Keratinocyte (primary cell): ENCODE measurements around the gene ZNF423. TPM values are rescaled to one million over a fixed set of nuclear protein-coding genes. Genes with fewer than 3 reads are reported as not detected.
A peak's percentile ranks its signal among the peaks of the same experiment; 100 is the strongest.

Experiments
- DNase-seq: peaks from one replicate; pipeline ENCODE4 v3.0.0-alpha.2; 2011; ENCODE audit warnings: low read depth, missing footprints, low spot score
- FAIRE-seq: peaks from 2 replicates; lab custom pipeline; 2011; peaks lifted over from hg19 to GRCh38; lab: Jason Lieb, UNC
- H2AFZ ChIP-seq: 2 replicates; pipeline ENCODE4 v1.6.0; 2012; ENCODE audit warnings: low read length, control low read depth, inconsistent platforms; ENCODE audit not compliant: control insufficient read depth
- H3K27ac ChIP-seq: 2 replicates; pipeline ENCODE4 v1.5.1; 2011; ENCODE audit warnings: low read length; ENCODE audit not compliant: control insufficient read depth, insufficient read depth
- H3K27me3 ChIP-seq: 3 replicates; pipeline ENCODE4 v1.6.0; 2011; ENCODE audit warnings: low read length; ENCODE audit not compliant: control insufficient read depth, insufficient read depth; ENCODE audit errors: extremely low read depth
- H3K36me3 ChIP-seq, 2 experiments: 2 replicates in 1 of 2; 3 replicates in 1 of 2; pipeline ENCODE4 v1.5.1; 2011; ENCODE audit warnings: low read length in 2 of 2, mild to moderate bottlenecking in 1 of 2; ENCODE audit not compliant: control insufficient read depth in 2 of 2, insufficient read depth in 2 of 2; ENCODE audit errors: extremely low read depth in 1 of 2
- H3K4me1 ChIP-seq: 3 replicates; pipeline ENCODE4 v1.5.1; 2011; ENCODE audit warnings: low read length; ENCODE audit not compliant: control insufficient read depth, insufficient read depth; ENCODE audit errors: extremely low read depth
- H3K4me2 ChIP-seq: 3 replicates; pipeline ENCODE4 v1.6.0; 2011; ENCODE audit warnings: low read depth, low read length; ENCODE audit not compliant: control insufficient read depth, insufficient read depth; ENCODE audit errors: extremely low read depth
- H3K4me3 ChIP-seq, 3 experiments: fragments of 200-600 bp in 1 of 3; sonication (generic) in 1 of 3; 2 replicates in 2 of 3; 3 replicates in 1 of 3; pipeline ENCODE4 v1.5.1; 2011 to 2016; ENCODE audit warnings: low read length in 3 of 3, mild to moderate bottlenecking in 3 of 3, control low read depth in 2 of 3, inconsistent platforms in 1 of 3, low read depth in 1 of 3, mixed read lengths in 1 of 3, mixed run types in 1 of 3, moderate library complexity in 1 of 3; ENCODE audit not compliant: control insufficient read depth in 2 of 3, insufficient read depth in 2 of 3; ENCODE audit errors: extremely low read depth in 1 of 3
- H3K79me2 ChIP-seq: 2 replicates; pipeline ENCODE4 v1.6.0; 2012; ENCODE audit warnings: low read length; ENCODE audit not compliant: control insufficient read depth, insufficient read depth
- H3K9ac ChIP-seq: 3 replicates; pipeline ENCODE4 v1.6.0; 2011; ENCODE audit warnings: low read length; ENCODE audit not compliant: control insufficient read depth, insufficient read depth; ENCODE audit errors: extremely low read depth
- H3K9me1 ChIP-seq: 3 replicates; pipeline ENCODE4 v1.6.0; 2011; ENCODE audit warnings: low read length; ENCODE audit not compliant: control insufficient read depth, insufficient read depth; ENCODE audit errors: extremely low read depth
- H3K9me3 ChIP-seq: 2 replicates; pipeline ENCODE4 v1.5.1; 2012; ENCODE audit warnings: low read depth, low read length; ENCODE audit not compliant: control insufficient read depth
- H4K20me1 ChIP-seq: 3 replicates; pipeline ENCODE4 v1.6.0; 2011; ENCODE audit warnings: low read length; ENCODE audit not compliant: control insufficient read depth, insufficient read depth; ENCODE audit errors: extremely low read depth
- EZH2 ChIP-seq: IDR thresholded peaks from one replicate; pipeline ENCODE4 v1.6.1; 2012; ENCODE audit warnings: inconsistent platforms, mild to moderate bottlenecking, low read length, moderate library complexity
- dilution Hi-C: fragments of 300-500 bp; cut with MboI; formaldehyde crosslinking; loops from one replicate; pipeline ENCODE4 v1.7.0; 2020; ENCODE audit warnings: low sequenced_read_pairs; ENCODE audit not compliant: extremely low pct_ligation_motif_present
- polyA plus RNA-seq, 5 experiments: library from polyadenylated mRNA; depleted of rRNA in 3 of 5; stranded (reverse) in 3 of 5; stranded (forward) in 1 of 5; unstranded in 1 of 5; fragments of >200 nt; gene quantifications; 1 replicate in 1 of 5; 2 replicates in 3 of 5; 3 replicates in 1 of 5; pipeline versions ENCODE4 v1.2.1 to v1.2.3, GENCODE V29; 2011 to 2012; ENCODE audit warnings: missing spikeins in 2 of 5, low read depth in 1 of 5, low replicate concordance in 1 of 5
- TF ChIP-seq, protein P1 (sequence below), 3 experiments: IDR thresholded peaks in 1 of 3; conservative IDR thresholded peaks in 1 of 3; optimal IDR thresholded peaks in 1 of 3; 2 replicates in 2 of 3; 3 replicates in 1 of 3; pipeline versions ENCODE3 to v1.5.1; 2011; ENCODE audit warnings: low read length in 3 of 3, mild to moderate bottlenecking in 3 of 3, moderate library complexity in 2 of 3, control low read depth in 1 of 3, inconsistent platforms in 1 of 3; ENCODE audit not compliant: insufficient read depth in 2 of 3; ENCODE audit errors: extremely low read depth in 1 of 3

ZNF423 gene
- polyA plus RNA-seq, 1 donor (not counting 4 experiments of a cell fraction or from before 2014, with no cell fraction given), result 0.05 TPM

DNA sequence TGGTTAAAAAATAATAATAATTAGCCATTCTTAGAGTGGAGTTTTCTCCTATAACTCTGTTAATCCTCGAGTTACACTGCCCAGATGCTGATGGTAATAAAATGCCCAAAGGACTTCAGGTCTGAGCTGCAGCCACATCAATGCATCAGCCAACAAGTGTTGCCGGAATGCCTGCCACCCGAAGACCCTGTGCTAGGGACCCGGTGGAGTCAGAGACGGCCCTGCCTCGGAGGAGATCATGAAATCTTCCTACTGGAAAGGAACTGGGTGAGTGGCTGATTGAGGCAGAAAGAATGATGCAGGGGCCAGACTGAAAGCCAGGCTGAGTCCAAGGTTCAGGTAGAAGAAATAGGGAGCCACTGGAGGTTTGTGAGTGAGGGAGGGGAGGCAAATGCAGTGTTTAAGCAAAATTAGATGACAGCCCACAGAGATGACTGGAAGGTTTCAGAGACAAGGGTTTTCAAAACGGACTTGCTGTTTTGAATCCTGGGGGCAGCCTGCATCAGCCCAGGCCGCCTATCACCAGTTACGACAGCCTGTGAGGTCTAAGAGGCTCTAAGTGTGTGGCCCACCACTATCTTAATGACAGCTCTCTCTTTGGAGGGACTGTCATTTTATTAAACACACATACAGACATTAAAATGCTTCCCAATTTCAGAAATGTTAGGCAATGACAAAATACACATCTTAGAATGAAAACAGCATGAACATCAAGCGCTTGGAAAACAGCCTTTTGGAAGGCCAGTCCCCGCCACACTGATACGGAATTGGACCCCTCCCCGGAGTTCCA lies 100.0 kb downstream of the ZNF423 start:
- H3K4me1 ChIP-seq, result no peaks in the 10 kb centered on the region
- H3K4me2 ChIP-seq, result no peak overlapping the region
- no peak overlapping the region for H3K27ac ChIP-seq
- no peaks in the 10 kb centered on the region for H3K79me2 ChIP-seq
- H2AFZ ChIP-seq, result no peak overlapping the region
- H3K4me3 ChIP-seq, result no peak overlapping the region
- no peaks in the 10 kb centered on the region for H3K9me3 ChIP-seq
- TF ChIP-seq EZH2, result no peak
- TF ChIP-seq, protein P1, sequence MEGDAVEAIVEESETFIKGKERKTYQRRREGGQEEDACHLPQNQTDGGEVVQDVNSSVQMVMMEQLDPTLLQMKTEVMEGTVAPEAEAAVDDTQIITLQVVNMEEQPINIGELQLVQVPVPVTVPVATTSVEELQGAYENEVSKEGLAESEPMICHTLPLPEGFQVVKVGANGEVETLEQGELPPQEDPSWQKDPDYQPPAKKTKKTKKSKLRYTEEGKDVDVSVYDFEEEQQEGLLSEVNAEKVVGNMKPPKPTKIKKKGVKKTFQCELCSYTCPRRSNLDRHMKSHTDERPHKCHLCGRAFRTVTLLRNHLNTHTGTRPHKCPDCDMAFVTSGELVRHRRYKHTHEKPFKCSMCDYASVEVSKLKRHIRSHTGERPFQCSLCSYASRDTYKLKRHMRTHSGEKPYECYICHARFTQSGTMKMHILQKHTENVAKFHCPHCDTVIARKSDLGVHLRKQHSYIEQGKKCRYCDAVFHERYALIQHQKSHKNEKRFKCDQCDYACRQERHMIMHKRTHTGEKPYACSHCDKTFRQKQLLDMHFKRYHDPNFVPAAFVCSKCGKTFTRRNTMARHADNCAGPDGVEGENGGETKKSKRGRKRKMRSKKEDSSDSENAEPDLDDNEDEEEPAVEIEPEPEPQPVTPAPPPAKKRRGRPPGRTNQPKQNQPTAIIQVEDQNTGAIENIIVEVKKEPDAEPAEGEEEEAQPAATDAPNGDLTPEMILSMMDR (optimal IDR thresholded peaks at IDR 0.05 in 1 of 3, IDR thresholded peaks at IDR 0.05 in 1 of 3, conservative IDR thresholded peaks at IDR 0.05 in 1 of 3; ENCODE audit: extremely low read depth in 1 of 3, insufficient read depth in 2 of 3, low read length in 3 of 3), result no peak
- no peak for FAIRE-seq
- H4K20me1 ChIP-seq, result no peaks in the 10 kb centered on the region
- no peaks in the 10 kb centered on the region for H3K9me1 ChIP-seq
- H3K9ac ChIP-seq, result no peak overlapping the region
- no peaks in the 10 kb centered on the region for H3K27me3 ChIP-seq
- DNase-seq, result no peak
- H3K36me3 ChIP-seq, result no peaks in the 10 kb centered on the region
- dilution Hi-C loops, result no loop called here

GRCh38 chr16:49755313-49755620 lies 100.6 kb downstream of the ZNF423 start:
- peak overlapping the region in 1 of 3 experiments; percentile 32 for H3K4me3 ChIP-seq
- no peaks in the 10 kb centered on the region for H3K36me3 ChIP-seq
- H3K9ac ChIP-seq, result no peak overlapping the region
- H3K4me1 ChIP-seq, result no peaks in the 10 kb centered on the region
- no peaks in the 10 kb centered on the region for H3K9me3 ChIP-seq
- DNase-seq (no peak), FAIRE-seq (peak; percentile 56)
- TF ChIP-seq, protein P1 (optimal IDR thresholded peaks at IDR 0.05 in 1 of 3, IDR thresholded peaks at IDR 0.05 in 1 of 3, conservative IDR thresholded peaks at IDR 0.05 in 1 of 3; ENCODE audit: extremely low read depth in 1 of 3, insufficient read depth in 2 of 3, low read length in 3 of 3), result peak in 2 of 3 experiments; percentile 10 to 27
- TF ChIP-seq EZH2, result no peak
- H4K20me1 ChIP-seq, result no peaks in the 10 kb centered on the region
- dilution Hi-C loops, result no loop called here
- H3K9me1 ChIP-seq, result no peaks in the 10 kb centered on the region
- no peaks in the 10 kb centered on the region for H3K79me2 ChIP-seq
- no peak overlapping the region for H3K4me2 ChIP-seq
- peak overlapping the region; percentile 40 for H2AFZ ChIP-seq
- H3K27ac ChIP-seq, result no peak overlapping the region
- H3K27me3 ChIP-seq, result no peaks in the 10 kb centered on the region
